ENCODE results near the gene MPPE1.

The MPPE1 gene

GRCh38 chr18:11953113-11953512 lies 45.0 kb upstream of the MPPE1 start:
- no peak for ATAC-seq
- no peak for TF ChIP-seq OSR1 (CRISPR knock-in tag; IDR thresholded peaks at IDR 0.05)
- no peak for TF ChIP-seq ARNTL (CRISPR knock-in tag; IDR thresholded peaks at IDR 0.05; ENCODE audit: borderline replicate concordance, low read depth)
- TF ChIP-seq SNAI2 (CRISPR knock-in tag; IDR thresholded peaks at IDR 0.05), result no peak
- no peak for TF ChIP-seq PPARA (CRISPR knock-in tag; IDR thresholded peaks at IDR 0.05; ENCODE audit: borderline replicate concordance)
- TF ChIP-seq ZFP3 (CRISPR knock-in tag; IDR thresholded peaks at IDR 0.05), result no peak
- no peak for TF ChIP-seq ZNF8 (CRISPR knock-in tag; IDR thresholded peaks at IDR 0.05)
- no peak for TF ChIP-seq CSRNP3 (CRISPR knock-in tag; IDR thresholded peaks at IDR 0.05)
- no peak for TF ChIP-seq ZC3H10 (CRISPR knock-in tag; IDR thresholded peaks at IDR 0.05)
- TF ChIP-seq BACH2 (CRISPR knock-in tag; IDR thresholded peaks at IDR 0.05; ENCODE audit: borderline replicate concordance), result no peak
- no peak for TF ChIP-seq ESRRG (CRISPR knock-in tag; IDR thresholded peaks at IDR 0.05)
- TF ChIP-seq POU6F1 (CRISPR knock-in tag; IDR thresholded peaks at IDR 0.05; ENCODE audit: borderline replicate concordance, low read depth), result no peak
- TF ChIP-seq RARB (CRISPR knock-in tag; IDR thresholded peaks at IDR 0.05), result no peak
- TF ChIP-seq CSDC2 (CRISPR knock-in tag; IDR thresholded peaks at IDR 0.05), result no peak
- no peak for TF ChIP-seq ZFP30 (CRISPR knock-in tag; IDR thresholded peaks at IDR 0.05)
- no peak for TF ChIP-seq GLIS3 (CRISPR knock-in tag; IDR thresholded peaks at IDR 0.05)
- TF ChIP-seq ZNF70 (CRISPR knock-in tag; IDR thresholded peaks at IDR 0.05), result no peak
- no peak for TF ChIP-seq TCF4 (CRISPR knock-in tag; IDR thresholded peaks at IDR 0.05; ENCODE audit: borderline replicate concordance)
- no peak for TF ChIP-seq TOX (CRISPR knock-in tag; IDR thresholded peaks at IDR 0.05; ENCODE audit: borderline replicate concordance)

GRCh38 chr18:11951390-11951851 lies 43.3 kb upstream of the MPPE1 start:
- ATAC-seq, result no peak
- no peak for TF ChIP-seq ESRRG (CRISPR knock-in tag; IDR thresholded peaks at IDR 0.05)
- no peak for TF ChIP-seq TOX (CRISPR knock-in tag; IDR thresholded peaks at IDR 0.05; ENCODE audit: borderline replicate concordance)
- no peak for TF ChIP-seq ARNTL (CRISPR knock-in tag; IDR thresholded peaks at IDR 0.05; ENCODE audit: borderline replicate concordance, low read depth)
- no peak for TF ChIP-seq ISL1 (CRISPR knock-in tag; IDR thresholded peaks at IDR 0.05)
- no peak for TF ChIP-seq CSDC2 (CRISPR knock-in tag; IDR thresholded peaks at IDR 0.05)
- no peak for TF ChIP-seq OSR1 (CRISPR knock-in tag; IDR thresholded peaks at IDR 0.05)
- TF ChIP-seq RARB (CRISPR knock-in tag; IDR thresholded peaks at IDR 0.05), result no peak
- no peak for TF ChIP-seq ZFP30 (CRISPR knock-in tag; IDR thresholded peaks at IDR 0.05)
- TF ChIP-seq TSHZ2 (CRISPR knock-in tag; IDR thresholded peaks at IDR 0.05), result no peak
- no peak for TF ChIP-seq PATZ1 (CRISPR knock-in tag; IDR thresholded peaks at IDR 0.05; ENCODE audit: borderline replicate concordance)
- TF ChIP-seq PPARA (CRISPR knock-in tag; IDR thresholded peaks at IDR 0.05; ENCODE audit: borderline replicate concordance), result no peak
- TF ChIP-seq BACH2 (CRISPR knock-in tag; IDR thresholded peaks at IDR 0.05; ENCODE audit: borderline replicate concordance), result no peak
- no peak for TF ChIP-seq ZNF565 (CRISPR knock-in tag; conservative IDR thresholded peaks at IDR 0.05; ENCODE audit: low read depth)
- TF ChIP-seq ZNF70 (CRISPR knock-in tag; IDR thresholded peaks at IDR 0.05), result no peak
- TF ChIP-seq SNAI2 (CRISPR knock-in tag; IDR thresholded peaks at IDR 0.05), result no peak
- no peak for TF ChIP-seq TCF4 (CRISPR knock-in tag; IDR thresholded peaks at IDR 0.05; ENCODE audit: borderline replicate concordance)

GRCh38 chr18:11950824-11951223 lies 42.7 kb upstream of the MPPE1 start:
- TF ChIP-seq CSRNP3 (CRISPR knock-in tag; IDR thresholded peaks at IDR 0.05), result no peak
- no peak for TF ChIP-seq RARB (CRISPR knock-in tag; IDR thresholded peaks at IDR 0.05)
- TF ChIP-seq ISL1 (CRISPR knock-in tag; IDR thresholded peaks at IDR 0.05), result no peak
- TF ChIP-seq OSR1 (CRISPR knock-in tag; IDR thresholded peaks at IDR 0.05), result no peak
- no peak for TF ChIP-seq ARNTL (CRISPR knock-in tag; IDR thresholded peaks at IDR 0.05; ENCODE audit: borderline replicate concordance, low read depth)
- no peak for TF ChIP-seq BACH2 (CRISPR knock-in tag; IDR thresholded peaks at IDR 0.05; ENCODE audit: borderline replicate concordance)
- TF ChIP-seq CSDC2 (CRISPR knock-in tag; IDR thresholded peaks at IDR 0.05), result no peak
- no peak for TF ChIP-seq PATZ1 (CRISPR knock-in tag; IDR thresholded peaks at IDR 0.05; ENCODE audit: borderline replicate concordance)
- no peak for TF ChIP-seq CREB5 (CRISPR knock-in tag; IDR thresholded peaks at IDR 0.05; ENCODE audit: low read depth)
- TF ChIP-seq SNAI2 (CRISPR knock-in tag; IDR thresholded peaks at IDR 0.05), result no peak
- TF ChIP-seq GLIS3 (CRISPR knock-in tag; IDR thresholded peaks at IDR 0.05), result no peak
- no peak for TF ChIP-seq ZNF565 (CRISPR knock-in tag; conservative IDR thresholded peaks at IDR 0.05; ENCODE audit: low read depth)
- no peak for TF ChIP-seq TCF4 (CRISPR knock-in tag; IDR thresholded peaks at IDR 0.05; ENCODE audit: borderline replicate concordance)
- TF ChIP-seq PPARA (CRISPR knock-in tag; IDR thresholded peaks at IDR 0.05; ENCODE audit: borderline replicate concordance), result no peak
- no peak for TF ChIP-seq ZNF8 (CRISPR knock-in tag; IDR thresholded peaks at IDR 0.05)
- ATAC-seq, result no peak
